Gastroesophageal sphincter (tissue), 4 donors: Measurements from ENCODE around the gene IKZF1. TPM values are rescaled to one million over a fixed set of nuclear protein-coding genes. Genes with fewer than 3 reads are reported as not detected.

ENCODE experiments used
- ATAC-seq: fragments of 150-250 bp; one replicate; pipeline ENCODE4 v1.9.1; 2016; ENCODE audit warnings: mild to moderate bottlenecking, moderate library complexity
- H3K27ac ChIP-seq, 4 donors: fragments of 200-600 bp; sonication (generic) in 3 of 4; 1 replicate in 3 of 4; 2 replicates in 1 of 4; pipeline ENCODE4 v1.5.1; 2016 to 2019
- H3K27me3 ChIP-seq: fragments of 200-600 bp; sonication (generic); one replicate; pipeline ENCODE4 v1.5.1; 2019
- H3K36me3 ChIP-seq, 2 donors: fragments of 200-600 bp; sonication (generic); one replicate each; pipeline ENCODE4 v1.5.1; 2019; ENCODE audit warnings: control low read depth in 1 of 2
- H3K4me1 ChIP-seq, 3 donors: fragments of 200-600 bp; sonication (generic); 1 replicate in 2 of 3; 2 replicates in 1 of 3; pipeline ENCODE4 v1.5.1; 2016 to 2019; ENCODE audit warnings: control low read depth in 2 of 3
- H3K4me3 ChIP-seq, 2 donors: fragments of 200-600 bp; sonication (generic); one replicate each; pipeline ENCODE4 v1.5.1; 2019; ENCODE audit warnings: mild to moderate bottlenecking in 1 of 2, moderate library complexity in 1 of 2
- H3K9me3 ChIP-seq, 3 donors: fragments of 200-600 bp; sonication (generic); one replicate each; pipeline ENCODE4 v1.5.1; 2017 to 2019; ENCODE audit warnings: control low read depth in 2 of 3
- CTCF ChIP-seq, 4 experiments: fragments of 200-600 bp in 2 of 4; fragments of 450-650 bp in 2 of 4; sonication (generic) in 1 of 4; IDR thresholded peaks; one replicate each; pipeline ENCODE4 v1.5.1; 2017 to 2019; ENCODE audit warnings: antibody characterized with exemption in 4 of 4, mild to moderate bottlenecking in 2 of 4, moderate library complexity in 2 of 4
- EP300 ChIP-seq: sonication (generic); formaldehyde crosslinking; IDR thresholded peaks from one replicate; pipeline ENCODE4 v1.6.1; 2017; ENCODE audit warnings: antibody characterized with exemption, mild to moderate bottlenecking
- POLR2A ChIP-seq, 2 donors: fragments of 450-650 bp; IDR thresholded peaks; one replicate each; pipeline ENCODE4 v1.6.1; 2017; ENCODE audit warnings: antibody characterized with exemption in 2 of 2, mild to moderate bottlenecking in 2 of 2, moderate library complexity in 1 of 2
- POLR2AphosphoS5 ChIP-seq: sonication (generic); formaldehyde crosslinking; IDR thresholded peaks from one replicate; pipeline ENCODE4 v1.6.1; 2017; ENCODE audit warnings: antibody characterized with exemption
- WGBS, 2 donors: methylation state at CpG; one replicate each; pipeline ENCODE4 v1.1.5; 2018; ENCODE audit warnings: low coverage in 1 of 2; 5-methylcytosine and 5-hydroxymethylcytosine counted together
- total RNA-seq, 4 donors: library from RNA; depleted of rRNA; stranded (reverse); fragments of >200 nt; gene quantifications; one replicate each; pipeline ENCODE4 v1.1.0, GENCODE V29; 2016

The IKZF1 gene
- total RNA-seq, 4 donors from 2014 or later: 2.5 to 14.1 (median 5.9) TPM

GRCh38 chr7:50342616-50343114, 38.1 kb downstream of the IKZF1 start:
- Histone ChIP-seq H3K27ac (no peak overlapping the region), H3K36me3 (no peaks in the 10 kb centered on the region), H3K9me3 (no peaks in the 10 kb centered on the region), H3K4me3 (no peak overlapping the region), H3K4me1 (peaks cover 0 to 6% (median 0%) of the 10 kb centered on the region in 3 donors), H3K27me3 (peaks cover 20% of the 10 kb centered on the region)
- 8 to 10% methylated on average over 8 of the region's 8 CpGs for WGBS, 2 donors
- peak; percentile 41 for ATAC-seq
- TF ChIP-seq CTCF (IDR thresholded peaks at IDR 0.05): no peak
- no peak for TF ChIP-seq EP300
- TF ChIP-seq POLR2AphosphoS5: no peak
- TF ChIP-seq POLR2A (IDR thresholded peaks at IDR 0.05): no peak

GRCh38 chr7:50346545-50347497, 42.3 kb downstream of the IKZF1 start:
- ATAC-seq: no peak
- peaks cover 20% of the 10 kb centered on the region for H3K27me3 ChIP-seq
- no peaks in the 10 kb centered on the region for H3K9me3 ChIP-seq
- H3K36me3 ChIP-seq: no peaks in the 10 kb centered on the region
- 59 to 81% methylated on average over 6 to 8 of the region's 8 CpGs for WGBS, 2 donors
- no peak for TF ChIP-seq CTCF (IDR thresholded peaks at IDR 0.05)
- TF ChIP-seq EP300: no peak
- no peak for TF ChIP-seq POLR2AphosphoS5
- TF ChIP-seq POLR2A (IDR thresholded peaks at IDR 0.05): no peak
- no peak overlapping the region for H3K27ac ChIP-seq
- no peak overlapping the region for H3K4me3 ChIP-seq
- peaks cover 0 to 6% (median 0%) of the 10 kb centered on the region in 3 donors for H3K4me1 ChIP-seq

DNA sequence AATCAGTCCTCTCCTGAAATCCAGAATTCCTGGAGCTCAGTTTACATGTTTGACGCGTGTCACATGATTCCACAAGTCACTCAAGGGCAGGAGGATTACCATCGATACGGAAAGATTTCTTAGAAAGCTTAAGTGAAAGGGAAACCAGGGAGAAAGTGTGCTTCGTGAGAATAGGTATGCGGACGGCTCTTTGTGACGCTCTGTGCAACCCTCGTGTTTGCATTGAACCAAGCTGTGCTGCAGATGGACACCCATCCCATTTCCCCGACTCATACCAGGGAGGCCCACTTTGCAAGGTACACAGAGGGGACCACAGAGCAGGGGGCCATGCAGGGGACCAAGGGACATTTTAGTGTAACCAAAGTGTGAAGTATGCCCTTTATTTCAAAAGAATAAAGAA, 43.2 kb downstream of the IKZF1 start:
- Histone ChIP-seq H3K4me1 (peaks cover 0 to 3% (median 0%) of the 10 kb centered on the region in 3 donors), H3K9me3 (no peaks in the 10 kb centered on the region), H3K4me3 (no peak overlapping the region), H3K27ac (no peak overlapping the region), H3K36me3 (no peaks in the 10 kb centered on the region), H3K27me3 (peaks cover 17% of the 10 kb centered on the region)
- no peak for ATAC-seq
- TF ChIP-seq POLR2A (IDR thresholded peaks at IDR 0.05) (no peak), CTCF (IDR thresholded peaks at IDR 0.05) (no peak), POLR2AphosphoS5 (no peak), EP300 (no peak)
- WGBS, 2 donors: 83 to 88% methylated on average over 9 of the region's 10 CpGs

DNA sequence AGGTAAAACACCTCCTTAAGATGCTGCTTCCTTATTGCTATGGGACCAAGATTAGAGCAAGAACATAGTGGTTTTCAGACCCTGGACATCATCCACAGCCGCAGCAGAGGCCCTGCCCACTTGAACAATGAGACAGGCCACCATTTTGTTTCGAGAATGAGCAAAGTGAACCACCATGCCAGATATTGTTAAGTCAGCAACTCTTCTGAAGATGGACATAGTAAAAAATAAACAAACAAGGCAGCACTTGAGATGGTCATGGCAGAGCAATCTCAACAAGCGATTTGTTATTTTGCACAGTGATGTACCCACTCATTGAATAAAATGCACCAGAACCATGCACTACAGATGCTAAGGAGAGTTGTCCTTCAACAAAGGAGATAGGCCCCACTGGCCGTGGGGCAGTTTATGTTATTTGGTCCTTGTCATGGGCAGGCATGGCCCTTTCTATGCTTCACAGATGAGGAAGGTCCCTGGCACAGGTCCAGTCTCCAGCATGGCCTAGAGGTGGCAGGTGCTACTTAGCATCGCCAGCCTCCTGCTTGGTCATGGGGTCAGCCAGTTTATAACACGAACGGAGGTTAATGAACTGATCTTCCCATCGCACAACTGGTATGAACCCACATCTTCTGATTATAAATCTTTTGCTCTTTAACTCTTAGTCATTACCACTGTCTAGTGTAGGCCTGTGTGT, 44.1 kb downstream of the IKZF1 start:
- no peak for ATAC-seq
- H3K27ac ChIP-seq: no peak overlapping the region
- peaks cover 13% of the 10 kb centered on the region for H3K27me3 ChIP-seq
- H3K4me1 ChIP-seq: no peaks in the 10 kb centered on the region
- no peak for TF ChIP-seq CTCF (IDR thresholded peaks at IDR 0.05)
- H3K4me3 ChIP-seq: no peak overlapping the region
- no peaks in the 10 kb centered on the region for H3K36me3 ChIP-seq
- H3K9me3 ChIP-seq: no peaks in the 10 kb centered on the region
- WGBS, 2 donors: 91% methylated on average over 5 to 6 of the region's 8 CpGs
